ENCODE data around the gene XDH.

GRCh38 chr2:31379747-31380146, 34.8 kb downstream of the XDH start:
- TF ChIP-seq, protein P1, sequence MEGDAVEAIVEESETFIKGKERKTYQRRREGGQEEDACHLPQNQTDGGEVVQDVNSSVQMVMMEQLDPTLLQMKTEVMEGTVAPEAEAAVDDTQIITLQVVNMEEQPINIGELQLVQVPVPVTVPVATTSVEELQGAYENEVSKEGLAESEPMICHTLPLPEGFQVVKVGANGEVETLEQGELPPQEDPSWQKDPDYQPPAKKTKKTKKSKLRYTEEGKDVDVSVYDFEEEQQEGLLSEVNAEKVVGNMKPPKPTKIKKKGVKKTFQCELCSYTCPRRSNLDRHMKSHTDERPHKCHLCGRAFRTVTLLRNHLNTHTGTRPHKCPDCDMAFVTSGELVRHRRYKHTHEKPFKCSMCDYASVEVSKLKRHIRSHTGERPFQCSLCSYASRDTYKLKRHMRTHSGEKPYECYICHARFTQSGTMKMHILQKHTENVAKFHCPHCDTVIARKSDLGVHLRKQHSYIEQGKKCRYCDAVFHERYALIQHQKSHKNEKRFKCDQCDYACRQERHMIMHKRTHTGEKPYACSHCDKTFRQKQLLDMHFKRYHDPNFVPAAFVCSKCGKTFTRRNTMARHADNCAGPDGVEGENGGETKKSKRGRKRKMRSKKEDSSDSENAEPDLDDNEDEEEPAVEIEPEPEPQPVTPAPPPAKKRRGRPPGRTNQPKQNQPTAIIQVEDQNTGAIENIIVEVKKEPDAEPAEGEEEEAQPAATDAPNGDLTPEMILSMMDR (IDR thresholded peaks at IDR 0.05; ENCODE audit: insufficient read depth, low read length), result no peak
- TF ChIP-seq, protein P2, sequence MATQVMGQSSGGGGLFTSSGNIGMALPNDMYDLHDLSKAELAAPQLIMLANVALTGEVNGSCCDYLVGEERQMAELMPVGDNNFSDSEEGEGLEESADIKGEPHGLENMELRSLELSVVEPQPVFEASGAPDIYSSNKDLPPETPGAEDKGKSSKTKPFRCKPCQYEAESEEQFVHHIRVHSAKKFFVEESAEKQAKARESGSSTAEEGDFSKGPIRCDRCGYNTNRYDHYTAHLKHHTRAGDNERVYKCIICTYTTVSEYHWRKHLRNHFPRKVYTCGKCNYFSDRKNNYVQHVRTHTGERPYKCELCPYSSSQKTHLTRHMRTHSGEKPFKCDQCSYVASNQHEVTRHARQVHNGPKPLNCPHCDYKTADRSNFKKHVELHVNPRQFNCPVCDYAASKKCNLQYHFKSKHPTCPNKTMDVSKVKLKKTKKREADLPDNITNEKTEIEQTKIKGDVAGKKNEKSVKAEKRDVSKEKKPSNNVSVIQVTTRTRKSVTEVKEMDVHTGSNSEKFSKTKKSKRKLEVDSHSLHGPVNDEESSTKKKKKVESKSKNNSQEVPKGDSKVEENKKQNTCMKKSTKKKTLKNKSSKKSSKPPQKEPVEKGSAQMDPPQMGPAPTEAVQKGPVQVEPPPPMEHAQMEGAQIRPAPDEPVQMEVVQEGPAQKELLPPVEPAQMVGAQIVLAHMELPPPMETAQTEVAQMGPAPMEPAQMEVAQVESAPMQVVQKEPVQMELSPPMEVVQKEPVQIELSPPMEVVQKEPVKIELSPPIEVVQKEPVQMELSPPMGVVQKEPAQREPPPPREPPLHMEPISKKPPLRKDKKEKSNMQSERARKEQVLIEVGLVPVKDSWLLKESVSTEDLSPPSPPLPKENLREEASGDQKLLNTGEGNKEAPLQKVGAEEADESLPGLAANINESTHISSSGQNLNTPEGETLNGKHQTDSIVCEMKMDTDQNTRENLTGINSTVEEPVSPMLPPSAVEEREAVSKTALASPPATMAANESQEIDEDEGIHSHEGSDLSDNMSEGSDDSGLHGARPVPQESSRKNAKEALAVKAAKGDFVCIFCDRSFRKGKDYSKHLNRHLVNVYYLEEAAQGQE (IDR thresholded peaks at IDR 0.05; ENCODE audit: insufficient replicate concordance, low read depth), result no peak

Measured in HL-60 (cell line).